NAMALWA (cell line): ENCODE results near the gene SAFB2.
A peak's percentile ranks its signal among the peaks of the same experiment; 100 is the strongest.

Source experiments
- DNase-seq: peaks from one replicate; pipeline ENCODE4 v3.0.0-alpha.2; 2015; ENCODE audit warnings: low spot score

SAFB2 gene

DNA sequence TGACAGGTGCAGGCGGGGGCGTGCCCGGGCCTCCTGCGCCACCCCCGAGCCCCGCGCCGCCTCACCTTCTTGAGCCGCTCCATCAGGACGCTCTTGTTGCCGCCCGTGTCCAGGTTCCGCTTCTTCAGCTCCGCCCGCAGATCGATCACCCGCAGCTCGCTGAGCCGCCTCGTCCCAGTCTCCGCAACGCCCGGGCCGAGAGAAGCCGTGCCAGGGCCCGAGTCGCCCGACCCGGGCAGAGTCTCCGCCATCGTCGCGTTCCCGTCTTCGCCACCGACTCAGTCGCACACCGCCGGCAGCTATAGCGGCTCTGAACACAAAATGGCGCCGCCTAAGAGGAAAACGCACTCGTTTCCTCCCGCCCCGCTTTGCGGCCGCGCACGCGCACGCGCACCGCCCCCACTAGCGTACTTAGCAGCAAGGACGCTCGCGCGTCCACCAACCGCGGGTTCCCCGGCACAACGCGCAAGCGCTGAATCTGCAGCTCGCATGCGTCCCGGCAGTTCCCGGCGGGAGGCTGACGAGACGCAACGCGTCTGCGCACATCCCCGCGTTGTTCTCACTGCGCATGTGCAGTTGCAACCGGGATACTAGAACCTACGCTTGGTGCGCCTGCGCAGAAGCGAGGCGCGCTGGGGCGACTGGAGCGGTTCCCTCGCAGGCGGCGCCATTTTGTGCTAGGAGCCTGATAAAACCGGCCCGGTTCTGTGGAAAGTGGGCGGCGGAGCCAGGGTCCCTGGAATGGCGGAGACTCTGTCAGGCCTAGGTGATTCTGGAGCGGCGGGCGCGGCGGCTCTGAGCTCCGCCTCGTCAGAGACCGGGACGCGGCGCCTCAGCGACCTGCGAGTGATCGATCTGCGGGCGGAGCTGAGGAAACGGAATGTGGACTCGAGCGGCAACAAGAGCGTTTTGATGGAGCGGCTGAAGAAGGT is at the start of gene SAFB2, which contains the start of gene SAFB:
Gene SAFB2 (minus strand): TSS at position 312 of the 932 bp plus-strand sequence. CDS start 61 bp downstream, at position 251.
Gene SAFB (plus strand): TSS at position 619 of the 932 bp plus-strand sequence. CDS start 123 bp downstream, at position 742.
- peak; percentile 100 for DNase-seq

DNA sequence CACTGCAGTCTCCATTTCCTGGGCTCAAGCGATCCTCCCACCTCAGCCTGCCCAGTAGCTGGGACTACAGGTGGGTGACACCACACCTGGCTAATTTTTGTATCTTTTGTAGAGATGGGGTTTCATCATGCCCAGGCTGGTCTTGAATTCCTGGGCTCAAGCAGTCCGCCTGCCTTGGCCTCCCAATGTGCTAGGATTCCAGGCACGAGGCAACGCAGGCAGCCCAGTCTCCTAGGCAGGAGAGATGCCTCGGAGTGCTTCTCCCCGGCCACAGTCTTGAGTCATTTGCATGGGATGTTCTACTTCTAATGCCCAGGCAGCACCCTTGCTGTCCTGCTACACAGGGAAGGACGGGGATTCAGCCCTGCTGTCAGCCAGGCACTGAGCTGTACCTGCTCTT is 49.0 kb upstream of the SAFB2 start:
- no peak for DNase-seq

DNA sequence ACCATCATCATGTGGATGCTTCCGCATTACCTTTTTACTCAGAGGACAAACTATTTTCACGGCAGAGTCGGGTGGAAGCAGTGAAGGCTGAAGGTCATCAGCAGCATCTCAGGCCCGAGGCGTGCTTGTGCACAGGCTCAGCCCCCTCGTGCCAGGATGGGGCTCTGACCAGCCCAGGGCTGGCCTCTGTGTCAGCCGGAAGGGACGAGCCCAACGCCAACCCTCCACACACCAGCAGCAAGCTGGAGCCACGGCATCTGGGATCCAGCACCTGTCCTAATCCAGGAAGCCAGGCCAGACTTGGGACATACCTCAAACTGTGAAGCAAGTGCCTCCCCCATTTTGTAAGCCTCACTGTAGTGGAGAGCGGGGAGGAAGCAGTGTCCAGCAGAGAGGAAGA is 46.6 kb upstream of the SAFB2 start:
- no peak for DNase-seq

DNA sequence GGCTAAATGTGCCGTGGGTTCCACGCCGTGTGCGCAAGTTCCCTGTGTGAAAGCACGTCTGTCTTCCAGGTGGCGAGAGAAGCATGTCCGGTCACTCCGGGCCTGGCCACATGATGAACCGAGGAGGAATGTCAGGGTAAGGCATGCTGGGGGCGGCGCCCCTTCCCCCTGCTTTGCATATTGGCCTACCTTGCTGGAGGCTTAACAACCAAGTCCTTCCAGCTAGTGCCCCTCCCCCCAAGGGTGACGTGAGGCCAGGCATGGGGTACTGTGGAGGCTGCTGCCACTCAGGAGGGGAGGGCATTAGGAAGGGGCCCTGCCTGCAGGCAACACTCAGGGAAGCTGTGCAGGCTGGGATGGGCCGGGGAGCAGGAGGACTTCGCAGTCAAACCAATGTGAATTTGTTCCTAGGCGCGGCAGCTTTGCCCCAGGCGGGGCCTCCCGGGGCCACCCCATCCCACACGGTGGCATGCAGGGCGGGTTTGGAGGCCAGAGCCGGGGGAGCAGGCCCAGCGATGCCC is 45.2 kb upstream of the SAFB2 start:
- DNase-seq: no peak

DNA sequence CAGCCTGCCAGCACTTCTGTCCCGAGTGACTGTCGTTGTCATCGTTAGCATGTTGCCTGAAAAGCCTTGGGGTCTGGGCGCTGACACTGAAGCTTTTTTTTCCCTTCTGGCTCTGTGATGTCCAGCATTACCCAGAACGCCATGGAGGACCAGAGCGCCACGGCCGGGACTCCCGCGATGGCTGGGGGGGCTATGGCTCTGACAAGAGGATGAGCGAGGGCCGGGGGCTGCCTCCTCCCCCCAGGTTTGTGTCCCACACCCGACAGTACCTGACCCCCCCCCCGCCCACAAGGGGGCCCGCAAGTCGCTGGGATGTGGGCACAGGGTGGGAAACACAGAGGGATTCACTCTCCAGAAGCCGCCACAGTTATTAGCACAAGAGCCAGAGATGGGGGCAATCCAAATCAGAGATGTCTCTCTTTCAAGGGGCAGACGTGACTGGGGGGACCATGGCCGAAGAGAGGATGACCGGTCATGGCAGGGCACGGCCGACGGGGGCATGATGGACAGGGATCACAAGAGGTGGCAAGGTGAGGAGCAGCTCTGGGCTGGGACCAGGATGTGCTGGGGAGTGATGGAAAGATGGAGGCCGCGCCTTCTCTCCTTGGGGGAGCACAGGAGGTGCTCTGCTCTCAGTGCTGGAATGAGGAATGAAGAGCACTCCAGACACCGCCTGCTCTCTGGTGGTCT is 44.5 kb upstream of the SAFB2 start:
- DNase-seq: no peak

DNA sequence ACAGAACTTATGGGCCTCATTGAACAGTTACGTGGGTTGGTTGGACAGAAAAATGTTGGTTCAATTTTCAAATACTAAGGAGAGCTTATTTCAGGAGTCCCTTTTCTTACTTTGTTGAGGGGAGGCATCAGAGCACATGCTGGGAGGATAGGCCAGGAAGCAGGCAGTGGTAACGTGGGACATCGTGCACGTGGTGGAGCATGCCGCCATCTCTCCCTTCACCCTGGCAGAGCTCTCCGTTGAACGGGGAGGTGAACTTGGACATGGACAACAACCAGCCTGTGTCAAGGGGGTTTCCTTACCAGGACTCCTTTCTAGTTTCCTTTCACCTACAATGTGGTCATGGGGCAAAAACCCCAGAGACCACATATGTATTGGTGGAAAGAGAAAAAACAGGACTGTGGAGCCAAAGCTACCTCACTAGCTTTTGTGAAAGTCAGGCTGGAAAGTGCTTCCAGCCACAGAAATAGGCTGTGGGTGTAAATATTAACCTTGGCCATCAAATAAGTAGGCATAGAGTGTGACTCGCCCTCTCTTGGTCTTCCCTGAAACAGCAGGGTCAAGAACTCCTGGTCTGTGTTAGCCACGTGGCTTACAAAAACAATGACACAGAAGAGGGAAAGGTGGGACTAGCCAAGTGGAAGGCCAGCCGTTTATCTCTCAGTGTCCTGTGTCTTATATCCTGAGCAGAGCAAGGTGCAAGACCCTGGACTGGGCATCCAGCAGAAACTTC is 43.4 kb upstream of the SAFB2 start:
- no peak for DNase-seq

DNA sequence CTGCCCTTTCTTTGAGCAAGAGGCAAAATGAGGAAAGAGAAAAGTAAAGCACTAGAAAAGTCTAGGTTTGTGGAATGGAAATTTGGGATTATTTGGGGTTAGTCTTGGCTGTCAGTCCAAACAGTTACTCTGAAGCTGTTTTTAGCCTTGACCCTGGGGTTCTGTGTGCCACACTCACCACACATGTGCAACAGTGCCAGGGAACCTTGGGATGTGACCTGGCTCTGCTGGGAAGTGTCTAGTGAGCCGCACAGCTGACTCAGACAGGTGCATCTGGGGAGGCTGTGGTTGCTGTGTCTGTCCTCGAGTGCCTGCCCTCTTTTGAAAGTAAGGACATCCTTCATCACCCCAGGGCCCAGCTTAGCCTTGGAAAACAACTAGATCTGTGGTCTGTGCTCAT is 41.9 kb upstream of the SAFB2 start:
- no peak for DNase-seq

DNA sequence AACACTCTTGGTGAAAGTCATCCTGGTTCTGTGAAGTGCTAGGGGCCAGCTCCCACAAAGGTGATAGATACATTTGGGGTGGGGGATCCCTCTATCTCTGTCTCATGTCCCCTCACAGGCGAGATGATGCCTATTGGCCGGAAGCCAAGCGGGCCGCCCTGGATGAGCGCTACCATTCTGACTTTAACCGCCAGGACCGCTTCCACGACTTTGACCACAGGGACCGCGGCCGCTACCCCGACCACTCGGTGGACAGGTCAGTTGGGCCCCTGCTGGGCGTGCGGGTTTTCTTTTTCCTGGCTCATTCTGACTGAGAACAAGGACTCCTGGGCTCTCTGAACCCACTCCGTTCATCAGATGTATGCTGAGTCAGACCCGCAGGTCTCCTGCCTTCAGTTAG is 41.3 kb upstream of the SAFB2 start:
- no peak for DNase-seq

DNA sequence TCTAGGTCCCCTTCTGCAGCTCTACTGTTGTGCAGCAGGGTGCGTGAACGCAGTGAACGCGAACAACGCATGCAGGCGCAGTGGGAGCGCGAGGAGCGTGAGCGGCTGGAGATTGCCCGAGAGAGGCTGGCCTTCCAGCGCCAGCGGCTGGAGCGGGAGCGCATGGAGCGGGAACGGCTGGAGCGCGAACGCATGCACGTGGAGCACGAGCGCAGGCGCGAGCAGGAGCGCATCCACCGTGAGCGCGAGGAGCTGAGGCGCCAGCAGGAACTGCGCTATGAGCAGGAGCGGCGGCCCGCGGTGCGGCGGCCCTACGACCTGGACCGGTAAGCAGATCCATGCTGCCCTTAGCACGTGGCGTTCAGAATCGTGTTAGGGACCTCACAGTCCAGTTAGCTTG is 38.9 kb upstream of the SAFB2 start:
- DNase-seq: no peak

DNA sequence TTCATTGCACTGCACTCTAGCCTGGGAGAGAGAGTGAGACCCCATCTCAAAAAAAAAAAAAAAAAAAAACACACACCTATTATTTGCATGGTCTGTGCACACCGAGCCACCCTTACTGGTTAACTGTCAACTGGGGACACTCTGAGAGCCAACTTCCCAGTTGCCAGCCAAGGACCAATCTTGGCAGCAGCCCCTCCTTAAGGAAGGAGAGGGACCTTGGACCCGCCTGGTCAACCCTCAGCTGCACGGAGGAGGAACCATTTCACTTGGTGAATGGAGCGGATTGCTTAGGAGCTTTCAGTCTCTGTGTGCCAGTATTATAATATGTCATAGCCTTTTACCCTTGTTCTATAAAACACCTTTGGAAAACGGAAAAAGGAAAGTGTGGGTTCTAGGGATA is 32.8 kb upstream of the SAFB2 start:
- no peak for DNase-seq

DNA sequence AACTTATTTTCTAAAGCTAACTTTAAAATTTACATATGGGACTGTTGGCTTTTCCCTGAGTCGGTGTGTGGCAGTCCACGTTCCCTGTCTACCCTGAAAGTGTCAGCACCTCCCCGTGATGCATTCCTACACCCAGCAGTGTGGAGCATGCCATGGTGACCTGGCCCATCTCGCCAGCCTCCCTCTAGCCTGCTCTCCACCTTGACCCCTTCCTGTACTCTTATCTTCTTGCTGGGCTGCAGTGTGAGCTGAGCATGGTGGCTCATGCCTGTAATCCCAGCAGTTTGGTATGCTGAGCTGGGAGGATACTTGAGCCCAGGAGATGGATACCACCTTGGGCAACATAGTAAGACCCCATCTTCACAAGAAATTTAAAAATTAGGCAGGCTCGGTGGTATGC is 32.4 kb upstream of the SAFB2 start:
- no peak for DNase-seq

DNA sequence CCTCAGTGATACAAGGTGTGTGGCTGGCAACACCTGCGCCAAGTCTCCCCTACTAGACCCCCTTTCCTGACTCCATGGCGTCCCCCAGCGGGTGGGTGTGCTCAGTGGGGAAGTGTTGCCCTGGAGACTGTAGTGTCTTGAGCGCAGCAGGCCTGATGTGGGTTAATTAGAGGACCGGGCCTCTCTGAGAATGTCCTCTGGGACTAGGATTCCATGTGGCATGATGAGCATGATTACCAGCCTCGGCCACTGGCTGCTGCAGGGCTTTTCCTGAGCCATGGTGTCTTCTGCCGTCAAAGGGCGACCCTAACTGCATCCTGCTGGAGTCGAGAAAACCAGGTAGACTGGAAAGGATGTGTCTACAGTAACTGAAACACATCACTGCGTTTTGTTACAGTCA is 29.7 kb upstream of the SAFB2 start:
- DNase-seq: no peak

DNA sequence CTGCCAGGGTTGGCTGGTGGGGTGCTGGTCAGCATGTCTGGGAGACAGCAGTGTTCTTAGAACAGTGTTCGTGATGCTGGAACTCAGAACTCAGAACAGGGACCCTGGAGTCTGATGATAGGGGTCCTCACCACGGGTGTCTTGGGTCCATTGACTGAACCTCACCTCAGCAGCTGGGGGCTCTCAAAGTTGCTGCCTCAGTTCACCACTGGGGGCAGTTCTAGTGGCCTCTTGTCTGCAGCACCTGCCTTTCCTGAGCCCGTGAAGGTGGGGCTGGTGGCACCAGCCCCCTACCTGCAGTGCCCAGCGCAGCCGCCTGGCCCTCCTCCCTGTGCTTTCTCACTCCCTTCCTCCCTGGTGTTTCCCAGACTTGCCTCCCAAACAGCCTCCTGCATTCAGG is 28.8 kb upstream of the SAFB2 start:
- DNase-seq: no peak

DNA sequence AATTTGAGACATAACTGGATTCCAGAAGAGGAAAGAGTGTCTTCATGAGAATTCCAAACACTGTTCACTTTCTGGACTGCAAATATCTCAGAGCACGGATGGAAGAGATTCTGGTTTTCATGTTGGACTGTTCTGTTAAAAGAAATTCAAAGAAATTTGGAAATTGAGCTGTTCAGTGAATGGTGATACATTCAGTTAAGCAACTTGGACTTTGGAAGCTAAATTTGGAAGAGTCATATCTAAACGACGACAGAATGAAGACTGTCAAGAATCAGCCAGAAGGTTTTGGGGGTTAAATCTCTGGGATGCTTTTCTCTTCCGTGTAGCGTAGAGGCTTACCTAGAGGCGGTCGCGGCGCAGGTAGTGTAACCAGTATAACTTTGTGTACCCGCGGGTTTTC is 25.9 kb upstream of the SAFB2 start:
- DNase-seq: no peak

DNA sequence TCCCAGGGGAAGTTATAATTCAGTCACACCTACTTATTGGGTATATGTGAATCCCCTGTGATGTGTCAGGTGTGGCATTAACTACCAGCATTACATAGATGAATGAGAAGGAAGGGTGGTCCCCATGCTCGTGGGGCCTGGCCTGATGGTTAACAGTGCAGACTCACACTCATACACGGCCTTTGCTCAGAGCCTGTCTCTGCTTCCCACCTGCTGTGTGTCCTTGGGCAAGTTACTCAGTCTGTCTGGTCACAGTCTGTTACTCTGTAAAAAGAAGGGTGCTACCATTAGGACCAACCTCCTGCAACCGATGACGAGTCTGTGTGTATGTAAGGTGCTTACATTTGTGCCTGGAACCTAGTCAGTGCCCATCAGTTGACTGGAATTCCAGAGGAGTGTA is 24.1 kb upstream of the SAFB2 start:
- no peak for DNase-seq

DNA sequence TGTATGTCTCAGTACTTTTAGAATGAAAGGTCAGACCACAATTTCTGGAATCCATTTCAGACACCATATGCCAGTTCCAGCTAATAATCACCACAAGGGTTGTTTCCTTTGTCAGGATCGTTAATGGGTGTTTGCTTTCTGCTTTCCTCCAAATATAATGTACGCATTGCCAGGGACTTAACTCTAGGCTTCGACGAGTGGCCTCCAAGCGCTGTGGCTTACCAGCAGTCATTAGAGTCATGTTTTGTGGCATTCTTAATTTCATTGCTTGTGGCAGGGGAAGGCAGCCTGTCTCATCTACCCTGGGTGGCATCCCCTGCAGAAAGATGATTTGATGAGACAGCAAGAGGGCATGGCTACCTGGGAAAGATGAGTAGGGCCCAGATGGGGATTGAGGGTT is 22.8 kb upstream of the SAFB2 start:
- no peak for DNase-seq

DNA sequence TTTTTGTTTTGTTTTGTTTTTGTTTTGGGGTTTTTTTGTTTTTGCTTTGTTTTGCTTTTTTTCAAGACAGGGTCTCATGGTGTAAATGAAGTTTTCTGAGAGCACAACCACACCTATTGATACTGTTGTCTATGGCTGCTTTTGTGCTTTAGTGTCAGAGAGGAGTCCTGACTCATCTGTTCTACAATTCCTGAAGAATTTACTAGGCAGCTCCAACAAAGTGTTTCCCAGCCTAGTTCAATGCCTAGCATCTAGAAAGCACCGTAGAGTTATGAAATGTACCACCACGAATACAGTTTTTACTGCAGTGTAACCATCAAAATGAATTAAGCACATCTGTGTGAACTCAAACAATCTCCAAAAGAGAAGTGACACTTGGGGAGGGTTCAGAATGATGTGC is 21.5 kb upstream of the SAFB2 start:
- DNase-seq: no peak

DNA sequence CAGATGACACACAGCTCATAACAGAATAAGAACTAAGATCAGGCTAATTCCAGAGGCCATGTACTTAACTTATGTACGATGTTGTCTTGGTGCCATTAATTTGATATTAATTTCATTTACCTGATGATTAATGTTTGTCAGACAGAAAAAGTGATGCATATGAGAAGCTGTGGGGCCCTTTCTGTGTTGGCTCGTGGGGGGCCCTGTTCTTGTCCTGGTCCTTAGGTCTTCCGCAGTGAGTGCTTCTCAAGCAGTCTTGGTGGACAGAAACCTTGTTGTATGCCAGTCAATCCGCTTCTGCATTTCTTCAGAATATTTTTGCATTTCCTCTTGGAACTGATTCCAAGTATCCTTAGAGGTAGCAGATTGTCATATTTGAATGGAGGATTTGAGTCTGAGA is 20.5 kb upstream of the SAFB2 start:
- no peak for DNase-seq

DNA sequence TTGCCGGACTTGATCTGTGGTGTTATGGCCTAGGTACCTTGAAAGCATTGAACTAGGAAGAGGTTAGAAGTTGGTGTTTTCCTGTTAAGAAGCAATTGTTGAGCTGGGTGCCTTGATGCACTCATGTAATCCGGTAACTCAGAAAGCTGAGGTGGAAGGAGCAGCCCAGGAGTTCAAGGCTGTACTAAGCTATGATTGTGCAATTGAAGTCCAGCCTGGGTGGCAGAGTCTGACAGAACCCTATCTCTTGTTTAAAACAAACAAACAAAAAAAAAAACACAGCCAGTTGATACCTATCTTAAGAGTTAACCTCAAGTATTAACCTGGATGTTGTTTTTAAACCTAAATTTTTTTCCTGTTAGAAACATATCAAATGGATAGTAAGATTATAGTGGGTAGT is 19.6 kb upstream of the SAFB2 start:
- DNase-seq: no peak

DNA sequence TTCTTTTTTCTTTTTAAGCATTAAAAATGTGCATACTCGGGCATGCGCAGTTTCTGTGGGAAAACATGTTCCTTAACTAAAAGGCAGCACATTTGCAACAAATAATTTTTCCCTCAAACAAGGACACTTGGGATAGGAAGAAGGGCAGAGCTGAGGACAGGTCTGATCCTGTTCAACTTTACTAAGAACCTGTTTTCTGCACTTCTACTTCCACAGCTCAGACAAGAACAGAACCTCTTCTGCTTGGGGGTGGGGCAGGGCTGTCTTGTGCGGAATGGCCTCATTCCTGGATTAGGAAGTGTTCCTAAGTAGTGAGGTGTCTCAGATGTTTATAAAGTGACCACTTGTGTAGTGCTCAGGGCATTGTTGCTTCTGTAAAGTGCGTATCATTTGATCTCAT is 18.6 kb upstream of the SAFB2 start:
- no peak for DNase-seq

DNA sequence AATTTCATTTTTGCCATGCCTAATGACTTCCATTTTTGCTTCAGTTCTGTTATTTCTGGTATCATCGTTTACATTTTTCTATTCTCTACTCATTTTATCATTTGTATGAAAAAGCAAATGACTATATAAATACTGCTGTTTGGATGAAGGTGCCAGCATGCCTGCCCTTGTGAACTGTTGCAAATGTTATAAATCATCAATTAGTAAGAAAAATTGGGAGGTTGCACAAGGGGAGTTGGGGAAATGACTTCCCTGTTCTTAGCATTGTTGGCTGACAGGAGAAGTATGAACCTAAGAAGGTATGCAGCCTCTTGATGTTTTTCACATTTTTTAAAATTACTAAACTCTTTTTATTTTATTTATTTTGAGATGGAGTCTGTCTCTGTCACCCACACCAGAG is 15.4 kb upstream of the SAFB2 start:
- DNase-seq: no peak

DNA sequence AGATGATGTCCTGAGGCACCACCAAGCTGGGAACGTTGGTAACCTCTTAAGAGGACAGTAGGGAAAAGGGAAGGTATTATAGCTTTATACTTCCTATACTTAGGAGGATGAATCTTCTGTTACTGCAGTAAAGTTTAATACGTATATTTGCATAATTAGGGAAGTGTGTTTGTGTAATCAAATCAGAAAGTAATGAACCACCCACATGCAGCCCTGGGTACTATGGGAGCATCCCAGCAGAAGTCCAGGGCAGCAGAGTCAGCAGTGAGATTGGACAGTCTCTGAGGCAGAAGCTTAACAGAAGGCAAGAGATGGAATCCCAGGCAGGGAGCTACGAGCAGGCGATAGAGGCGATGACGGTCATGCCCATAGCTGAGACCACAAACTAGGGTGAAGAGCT is 12.9 kb upstream of the SAFB2 start:
- no peak for DNase-seq

DNA sequence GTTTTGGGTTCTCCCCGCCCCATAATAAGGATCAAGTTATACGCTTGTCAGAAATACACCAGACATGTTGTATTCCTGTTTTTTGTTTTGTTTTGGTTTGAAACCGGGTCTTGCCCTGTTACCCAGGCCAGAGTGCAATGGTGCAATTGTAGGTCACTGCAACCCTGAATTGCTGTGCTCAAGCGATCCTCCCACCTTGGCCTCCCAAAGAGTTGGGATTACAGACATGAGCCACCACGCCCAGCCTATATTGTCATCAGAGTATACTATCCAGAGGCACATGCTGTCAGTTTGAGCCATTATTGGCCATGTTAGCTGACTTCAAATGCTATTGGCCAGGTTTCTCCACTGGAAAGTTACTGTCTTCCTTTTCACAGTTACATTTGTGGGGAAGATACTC is 10.1 kb upstream of the SAFB2 start:
- no peak for DNase-seq
